Astrocyte (in vitro differentiated cells and primary cell): Measurements from ENCODE around the gene DNAH5. TPM values are rescaled to one million over a fixed set of nuclear protein-coding genes. Genes with fewer than 3 reads are reported as not detected.

Experiments
- DNase-seq: peaks from one replicate; pipeline ENCODE4 v3.0.0-alpha.2; 2010; ENCODE audit warnings: low read depth
- FAIRE-seq: peaks from 2 replicates; lab custom pipeline; 2011; peaks lifted over from hg19 to GRCh38; lab: Jason Lieb, UNC
- H2AFZ ChIP-seq: 2 replicates; pipeline ENCODE4 v1.6.0; 2012; ENCODE audit warnings: low read depth, low read length, inconsistent platforms
- H3K27ac ChIP-seq: 2 replicates; pipeline ENCODE4 v1.5.1; 2011; ENCODE audit warnings: low read depth, low read length, inconsistent platforms
- H3K27me3 ChIP-seq: 2 replicates; pipeline ENCODE4 v1.6.0; 2011; ENCODE audit warnings: low read length, inconsistent platforms; ENCODE audit not compliant: insufficient read depth
- H3K36me3 ChIP-seq: 2 replicates; pipeline ENCODE4 v1.5.1; 2011; ENCODE audit warnings: low read length, inconsistent platforms; ENCODE audit not compliant: insufficient read depth
- H3K4me1 ChIP-seq: 2 replicates; pipeline ENCODE4 v1.5.1; 2011; ENCODE audit warnings: low read length, inconsistent platforms; ENCODE audit not compliant: insufficient read depth
- H3K4me2 ChIP-seq: 2 replicates; pipeline ENCODE4 v1.6.0; 2012; ENCODE audit warnings: low read length, inconsistent platforms
- H3K4me3 ChIP-seq: 2 replicates; pipeline ENCODE4 v1.5.1; 2011; ENCODE audit warnings: low read depth, mild to moderate bottlenecking, low read length, inconsistent platforms; ENCODE audit not compliant: insufficient read depth
- H3K79me2 ChIP-seq: 2 replicates; pipeline ENCODE4 v1.6.0; 2012; ENCODE audit warnings: mild to moderate bottlenecking, low read length, inconsistent platforms; ENCODE audit not compliant: insufficient read depth
- H3K9ac ChIP-seq: 2 replicates; pipeline ENCODE4 v1.6.0; 2012; ENCODE audit warnings: mild to moderate bottlenecking, low read length, inconsistent platforms
- H3K9me3 ChIP-seq: 2 replicates; pipeline ENCODE4 v1.5.1; 2012; ENCODE audit warnings: low read depth, mild to moderate bottlenecking, low read length, inconsistent platforms; ENCODE audit not compliant: insufficient read depth
- H4K20me1 ChIP-seq: 2 replicates; pipeline ENCODE4 v1.6.0; 2012; ENCODE audit warnings: low read length, inconsistent platforms; ENCODE audit not compliant: insufficient read depth
- H3K27ac Mint-ChIP-seq: one replicate; pipeline ENCODE4 v1.8.0; 2021; ENCODE audit warnings: mild to moderate bottlenecking, mixed read lengths; ENCODE audit not compliant: unreplicated experiment
- H3K27me3 Mint-ChIP-seq: one replicate; pipeline ENCODE4 v1.8.0; 2021; ENCODE audit warnings: low read depth, mixed read lengths; ENCODE audit not compliant: unreplicated experiment
- H3K36me3 Mint-ChIP-seq: one replicate; pipeline ENCODE4 v1.8.0; 2021; ENCODE audit warnings: low read depth, mixed read lengths; ENCODE audit not compliant: unreplicated experiment
- H3K4me1 Mint-ChIP-seq: one replicate; pipeline ENCODE4 v1.8.0; 2021; ENCODE audit warnings: low read depth, mixed read lengths; ENCODE audit not compliant: unreplicated experiment
- H3K4me3 Mint-ChIP-seq: one replicate; pipeline ENCODE4 v1.8.0; 2021; ENCODE audit warnings: mild to moderate bottlenecking, moderate library complexity, mixed read lengths; ENCODE audit not compliant: unreplicated experiment
- H3K9me3 Mint-ChIP-seq: one replicate; pipeline ENCODE4 v1.8.0; 2021; ENCODE audit warnings: mild to moderate bottlenecking, mixed read lengths; ENCODE audit not compliant: unreplicated experiment
- CTCF ChIP-seq: IDR thresholded peaks from 2 replicates; pipeline ENCODE4 v1.5.1; 2011; ENCODE audit warnings: low read depth, mild to moderate bottlenecking, inconsistent platforms, low read length, moderate library complexity; ENCODE audit not compliant: insufficient read depth
- EZH2 ChIP-seq: IDR thresholded peaks from 2 replicates; pipeline ENCODE4 v1.6.1; 2012; ENCODE audit warnings: mild to moderate bottlenecking, low read length, inconsistent platforms; ENCODE audit not compliant: insufficient read depth
- total RNA-seq: library from RNA; stranded (reverse); gene quantifications from 2 replicates; pipeline ENCODE4 v1.2.1, GENCODE V29; 2021

DNAH5 gene
- total RNA-seq, 1 donor from 2014 or later, result 3.4 TPM

DNA sequence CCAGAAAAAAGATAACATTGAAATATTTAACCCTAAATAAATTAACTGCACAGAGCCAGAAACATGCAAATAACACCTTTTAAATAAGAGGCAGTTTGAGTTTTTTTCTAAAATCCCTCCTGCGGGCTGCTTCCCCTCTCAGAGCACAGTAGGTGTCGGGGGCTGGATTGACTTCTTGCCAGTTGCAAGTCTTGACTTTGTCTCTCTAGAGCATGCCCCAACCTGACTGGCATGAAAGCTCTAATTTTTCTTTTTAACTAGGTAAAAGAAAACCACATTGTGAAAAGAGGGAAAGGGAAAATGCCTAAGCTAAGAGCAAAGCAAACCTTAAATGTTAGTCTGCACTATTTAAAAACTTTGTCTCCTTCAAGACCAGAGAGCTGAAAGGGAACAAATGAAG, 46.4 kb upstream of the DNAH5 start:
- Histone ChIP-seq H3K27ac (no peak overlapping the region), H3K4me3 (no peak overlapping the region), H3K79me2 (peaks cover 19% of the 10 kb centered on the region), H2AFZ (no peak overlapping the region), H3K36me3 (no peaks in the 10 kb centered on the region), H3K9ac (no peak overlapping the region), H3K4me1 (peaks cover 13% of the 10 kb centered on the region), H4K20me1 (no peaks in the 10 kb centered on the region), H3K27me3 (no peaks in the 10 kb centered on the region), H3K4me2 (no peak overlapping the region), H3K9me3 (no peaks in the 10 kb centered on the region)
- H3K36me3 Mint-ChIP-seq, result no peaks in the 10 kb centered on the region
- no peak for FAIRE-seq
- no peak overlapping the region for H3K4me3 Mint-ChIP-seq
- H3K27me3 Mint-ChIP-seq, result no peaks in the 10 kb centered on the region
- DNase-seq, result no peak
- TF ChIP-seq CTCF (no peak), EZH2 (no peak)
- H3K27ac Mint-ChIP-seq, result peak overlapping the region; percentile 5
- H3K9me3 Mint-ChIP-seq, result peaks cover 2% of the 10 kb centered on the region
- H3K4me1 Mint-ChIP-seq, result peaks cover 39% of the 10 kb centered on the region

- no peak overlapping the region for H3K4me2 ChIP-seq
- no peak for DNase-seq
- peaks cover 18% of the 10 kb centered on the region for H3K4me1 ChIP-seq
- no peak overlapping the region for H3K9ac ChIP-seq
- no peak overlapping the region for H3K4me3 ChIP-seq
- TF ChIP-seq CTCF, result no peak
- no peak for TF ChIP-seq EZH2
- Mint-ChIP-seq H3K4me3 (peak overlapping the region; percentile 51), H3K4me1 (peaks cover 38% of the 10 kb centered on the region), H3K27me3 (no peaks in the 10 kb centered on the region), H3K9me3 (peaks cover 2% of the 10 kb centered on the region), H3K36me3 (no peaks in the 10 kb centered on the region), H3K27ac (no peak overlapping the region)
- H3K79me2 ChIP-seq, result peaks cover 19% of the 10 kb centered on the region
- H3K27me3 ChIP-seq, result no peaks in the 10 kb centered on the region
- H3K9me3 ChIP-seq, result no peaks in the 10 kb centered on the region
- FAIRE-seq, result no peak
- H2AFZ ChIP-seq, result no peak overlapping the region
- H4K20me1 ChIP-seq, result no peaks in the 10 kb centered on the region
- no peaks in the 10 kb centered on the region for H3K36me3 ChIP-seq
- H3K27ac ChIP-seq, result no peak overlapping the region
These were observed 45.3 kb upstream of the DNAH5 start for GRCh38 chr5:13989832-13990231.

DNA sequence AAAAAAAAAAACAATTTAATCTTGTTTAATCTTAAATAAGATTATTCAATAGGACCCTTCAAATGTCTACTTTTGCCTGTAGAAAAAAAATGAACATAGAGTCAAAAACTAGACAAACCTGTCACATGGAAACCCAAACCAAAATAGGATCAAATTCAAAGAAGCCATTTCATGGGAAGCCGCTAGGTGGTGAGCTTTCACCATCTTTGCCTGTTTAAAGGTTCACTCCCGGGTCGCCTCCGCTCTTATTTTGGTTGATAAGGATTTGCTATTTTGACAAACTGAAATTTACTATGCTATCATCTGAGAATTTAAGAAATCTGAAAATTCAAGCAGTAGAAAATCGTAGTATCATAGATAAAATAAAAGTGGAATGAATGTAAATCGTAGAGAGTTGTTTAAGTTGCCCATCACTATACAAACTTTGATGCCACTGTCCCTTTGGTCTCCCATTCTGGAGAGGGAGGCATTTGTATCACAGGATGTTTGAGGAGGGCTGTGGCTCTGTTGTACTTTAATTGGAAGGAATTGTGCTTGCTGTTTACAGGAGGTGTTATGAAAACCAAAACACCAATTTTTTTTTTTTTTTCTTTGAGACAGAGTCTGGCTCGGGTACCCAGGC, 43.5 kb upstream of the DNAH5 start:
- H3K4me1 Mint-ChIP-seq, result peaks cover 40% of the 10 kb centered on the region
- Histone ChIP-seq H3K4me1 (peaks cover 18% of the 10 kb centered on the region), H3K79me2 (peaks cover 19% of the 10 kb centered on the region), H3K9me3 (no peaks in the 10 kb centered on the region), H3K9ac (no peak overlapping the region), H3K36me3 (no peaks in the 10 kb centered on the region), H3K4me2 (peak overlapping the region; percentile 29), H3K27me3 (no peaks in the 10 kb centered on the region), H2AFZ (no peak overlapping the region), H4K20me1 (no peaks in the 10 kb centered on the region), H3K27ac (peak overlapping the region; percentile 1), H3K4me3 (no peak overlapping the region)
- H3K27me3 Mint-ChIP-seq, result no peaks in the 10 kb centered on the region
- H3K27ac Mint-ChIP-seq, result no peak overlapping the region
- peaks cover 2% of the 10 kb centered on the region for H3K9me3 Mint-ChIP-seq
- FAIRE-seq, result no peak
- H3K4me3 Mint-ChIP-seq, result no peak overlapping the region
- TF ChIP-seq CTCF (peak; percentile 94), EZH2 (no peak)
- peak; percentile 40 for DNase-seq
- H3K36me3 Mint-ChIP-seq, result peaks cover 1% of the 10 kb centered on the region
